GM21528 (cell line): Measurements from ENCODE around the gene TMEM161A.

Experiments
- ATAC-seq: cut with Tn5 transposase; IDR thresholded peaks from one replicate; pipeline ENCODE4 v1.9.1; 2021; ENCODE audit warnings: mild to moderate bottlenecking, moderate library complexity; ENCODE audit not compliant: unreplicated experiment, low FRiP score

The TMEM161A gene

DNA sequence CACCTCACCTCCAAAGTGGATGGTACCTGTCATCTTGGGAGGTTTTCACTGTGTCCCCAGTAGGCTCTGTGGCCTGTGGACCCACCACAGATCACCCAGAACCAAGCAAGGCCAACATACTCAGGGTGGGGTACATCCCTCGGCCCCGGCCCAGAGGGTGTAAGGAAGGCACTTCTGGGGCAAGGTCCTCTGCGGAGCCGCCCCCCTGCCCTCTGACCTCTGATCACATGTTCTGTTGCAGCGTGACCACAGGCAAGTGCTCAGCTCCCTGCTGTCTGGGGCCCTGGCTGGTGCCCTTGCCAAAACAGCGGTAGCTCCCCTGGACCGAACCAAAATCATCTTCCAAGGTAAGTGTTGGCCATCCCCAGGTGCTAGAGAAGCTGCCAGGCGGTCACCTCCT lies 36.7 kb downstream of the TMEM161A start:
- ATAC-seq = no peak

DNA sequence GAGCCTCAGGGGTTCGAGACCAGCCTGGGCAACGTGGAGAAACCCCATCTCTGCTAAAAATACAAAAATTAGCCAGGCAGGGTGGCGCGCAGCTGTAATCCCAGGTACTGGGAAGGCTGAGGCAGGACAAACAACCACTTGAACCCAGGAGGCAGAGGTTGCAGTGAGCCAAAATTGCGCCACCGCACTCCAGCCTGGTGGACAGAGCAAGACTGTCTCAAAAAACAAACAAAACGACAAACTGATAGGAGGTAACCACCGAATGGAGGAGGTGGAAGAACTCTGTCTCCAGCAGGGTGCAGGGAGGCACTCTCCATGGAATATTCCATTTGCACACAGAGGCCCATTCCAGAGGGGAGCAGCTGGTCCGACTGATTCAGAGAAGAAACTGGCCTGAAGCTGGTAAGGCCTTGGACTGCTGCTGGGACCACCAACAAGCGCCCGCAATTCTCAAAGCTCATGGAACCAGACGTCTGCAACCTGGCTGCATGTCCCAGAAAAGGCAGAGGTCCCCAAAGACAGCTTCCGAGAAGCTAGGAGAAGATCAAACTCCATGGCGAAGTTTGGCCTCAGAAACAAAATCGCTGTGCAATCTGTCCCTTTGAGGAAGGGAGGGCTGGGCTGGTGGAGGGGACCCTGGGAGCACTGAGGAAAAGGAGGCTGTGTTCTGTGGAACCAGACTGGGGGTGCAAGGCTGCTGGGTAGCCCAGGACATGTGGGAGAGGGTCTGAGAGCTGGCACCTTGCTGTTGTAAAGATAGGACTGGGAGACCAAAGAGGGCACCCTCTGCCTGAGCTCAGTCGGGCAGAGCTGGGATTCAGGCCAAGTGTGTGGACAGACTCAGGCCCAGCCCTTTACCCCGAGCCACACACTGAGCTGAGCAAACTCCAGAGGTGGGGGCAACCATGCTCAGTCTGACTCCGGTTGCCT lies 39.3 kb downstream of the TMEM161A start:
- no peak for ATAC-seq

DNA sequence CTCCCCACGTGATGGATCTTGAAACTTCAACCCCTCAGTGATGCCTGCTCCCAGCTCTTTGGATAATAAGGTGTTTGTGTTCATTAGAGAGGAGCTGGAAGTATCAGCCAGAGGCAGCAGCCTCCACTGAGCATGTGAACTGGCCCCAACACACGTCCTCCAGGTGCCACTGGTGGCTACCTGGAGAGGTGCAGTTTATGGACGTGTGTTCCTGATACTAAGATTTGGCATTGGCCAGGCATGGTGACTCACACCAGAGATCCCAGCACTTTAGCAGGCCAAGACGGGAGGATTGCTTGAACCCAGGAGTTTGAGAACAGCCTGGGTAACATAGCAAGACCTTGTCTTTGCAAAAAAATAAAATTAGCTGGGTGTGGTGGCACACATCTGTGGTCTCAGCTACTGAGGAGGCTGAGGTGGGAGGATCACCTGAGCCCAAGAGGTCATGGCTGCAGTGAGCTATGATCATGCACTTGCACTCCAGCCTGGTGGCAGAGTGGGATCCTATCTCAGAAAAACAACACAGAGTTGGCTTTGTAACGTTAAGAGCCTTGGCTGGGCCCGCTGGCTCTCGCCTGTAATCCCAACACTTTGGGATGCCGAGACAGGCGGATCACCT lies 40.1 kb downstream of the TMEM161A start:
- ATAC-seq = no peak

DNA sequence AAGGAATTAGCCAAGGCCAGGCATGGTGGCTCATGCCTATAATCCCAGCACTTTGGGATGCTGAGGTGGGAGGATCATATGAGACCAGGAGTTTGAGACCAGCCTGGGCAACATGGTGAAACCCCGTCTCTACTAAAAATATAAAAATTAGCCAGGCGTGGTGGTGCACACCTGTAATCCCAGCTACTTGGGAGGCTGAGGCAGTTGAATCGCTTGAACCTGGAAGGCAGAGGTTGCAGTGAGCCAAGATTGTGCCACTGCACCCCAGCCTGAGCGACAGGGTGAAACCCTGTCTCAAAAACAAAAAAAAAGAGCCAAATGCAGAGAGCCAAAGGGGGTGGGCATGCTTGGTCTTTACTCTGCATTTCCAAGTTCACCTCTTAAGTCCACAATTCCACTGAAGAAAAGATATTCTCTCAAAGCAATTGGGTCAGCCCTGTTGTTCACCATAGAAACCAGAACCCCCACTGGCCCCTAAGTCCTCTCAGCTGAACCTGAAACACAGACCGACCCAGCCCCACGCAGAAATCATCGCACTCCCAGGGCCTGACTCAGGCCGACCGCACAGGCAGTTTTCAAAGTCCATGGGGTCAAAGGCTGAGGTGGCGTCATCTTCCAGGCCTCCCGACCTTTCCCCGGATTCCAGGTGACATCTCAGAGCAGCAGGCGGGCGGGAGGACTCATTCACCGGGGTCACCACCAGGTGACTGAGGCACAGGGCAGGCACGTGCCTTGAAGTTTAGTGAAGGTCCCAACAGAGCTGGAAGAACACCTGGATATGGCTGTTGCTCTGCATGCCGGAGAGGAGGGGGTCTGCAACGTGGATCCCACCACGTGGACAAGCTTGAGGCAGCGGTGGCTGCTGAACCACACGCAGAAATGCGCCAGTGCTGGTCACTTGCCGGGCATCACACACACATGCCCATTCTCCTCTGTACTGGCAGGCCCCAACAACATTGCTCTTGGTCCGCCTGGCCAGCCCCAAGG lies 41.3 kb downstream of the TMEM161A start:
- ATAC-seq = no peak

DNA sequence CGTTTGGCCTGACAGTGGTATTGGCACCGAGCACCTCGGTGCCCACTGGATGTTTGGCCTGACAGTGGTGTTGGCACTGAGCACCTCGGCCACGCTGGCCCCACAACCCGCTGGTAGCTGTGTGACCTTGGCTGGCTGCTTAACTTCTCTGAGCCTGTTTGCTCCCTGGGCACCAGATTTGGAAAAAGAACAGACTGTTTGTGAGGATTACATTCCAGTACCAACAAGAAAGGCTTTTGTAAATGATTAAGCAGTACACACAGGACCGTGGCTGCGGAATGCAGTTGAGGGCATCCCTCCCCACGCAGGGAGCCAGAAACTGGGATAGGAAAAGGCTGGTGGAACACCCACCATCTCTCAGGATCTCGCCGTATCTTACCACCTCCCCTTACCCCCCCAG lies 42.6 kb downstream of the TMEM161A start:
- no peak for ATAC-seq

DNA sequence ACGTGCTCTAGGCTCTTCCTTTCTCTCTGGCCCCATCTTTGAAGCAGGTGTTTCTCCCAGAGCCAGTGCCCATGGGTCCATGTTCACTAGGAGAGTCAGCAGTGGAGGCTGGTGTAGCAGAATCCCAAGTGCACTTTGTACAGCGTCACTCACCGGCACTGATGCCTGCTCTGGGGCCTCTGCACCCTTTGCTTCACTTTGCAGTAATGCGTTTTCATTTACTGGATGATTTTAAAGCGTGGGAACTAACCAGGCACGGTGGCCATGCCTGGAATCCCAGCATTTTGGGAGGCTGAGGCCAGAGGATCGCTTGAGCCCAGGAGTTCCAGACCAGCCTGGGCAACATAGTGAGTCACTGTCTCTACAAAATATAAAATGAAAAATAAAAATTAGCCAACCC lies 43.8 kb downstream of the TMEM161A start:
- ATAC-seq = no peak

DNA sequence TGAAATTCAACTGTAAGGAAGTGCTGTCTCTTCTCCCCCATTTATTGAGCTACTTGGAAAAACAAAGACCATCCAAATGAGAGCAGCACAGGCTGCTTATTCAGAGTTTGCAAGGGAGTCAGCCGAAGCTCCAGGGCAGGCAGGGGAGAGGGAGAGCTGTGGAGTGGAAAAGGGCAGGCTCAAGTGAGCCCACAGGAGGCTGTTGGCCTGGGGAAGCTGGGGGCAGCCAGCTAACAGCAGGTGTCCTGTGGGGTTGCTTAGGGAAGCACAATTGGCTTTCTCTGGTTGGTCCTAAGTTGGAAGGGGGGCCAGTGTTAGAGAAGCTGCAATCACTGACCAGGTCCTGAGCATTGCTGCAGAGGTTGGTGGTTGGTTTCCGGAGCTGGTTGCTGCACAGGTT lies 50.6 kb downstream of the TMEM161A start:
- ATAC-seq = no peak

DNA sequence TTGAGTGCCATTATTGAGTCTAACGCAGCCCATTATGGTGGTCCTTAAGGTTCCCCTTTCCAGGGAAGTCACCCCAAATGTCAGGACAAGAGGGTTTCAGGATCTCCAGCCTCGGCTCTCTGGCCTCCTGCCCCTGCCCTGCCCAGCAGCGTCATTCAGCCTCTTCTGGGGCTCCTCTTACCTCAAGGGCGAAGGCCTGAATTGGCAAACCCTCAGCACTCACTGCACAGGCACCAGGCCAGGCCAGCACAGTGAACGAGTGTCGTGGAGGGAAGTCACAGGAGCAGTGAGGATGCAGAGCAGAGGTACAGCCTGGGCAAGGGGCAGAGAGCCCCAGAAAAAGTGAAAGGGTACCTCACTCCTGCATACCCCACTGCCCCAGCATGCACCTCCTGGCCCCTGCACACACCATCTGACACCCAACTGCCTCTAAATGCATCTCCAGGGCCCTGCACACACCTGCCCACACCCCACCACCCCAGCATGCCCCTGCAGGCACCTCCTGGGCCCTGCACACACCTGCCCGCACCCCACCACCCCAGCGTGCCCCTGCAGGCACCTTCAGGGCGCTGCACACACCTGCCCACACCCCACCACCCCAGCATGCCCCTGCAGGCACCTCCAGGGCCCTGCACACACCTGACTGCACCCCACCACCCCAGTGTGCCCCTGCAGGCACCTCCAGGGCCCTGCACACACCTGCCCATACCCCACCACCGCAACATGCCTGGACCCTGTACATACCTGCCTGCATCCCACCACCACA lies 54.7 kb downstream of the TMEM161A start:
- no peak for ATAC-seq

DNA sequence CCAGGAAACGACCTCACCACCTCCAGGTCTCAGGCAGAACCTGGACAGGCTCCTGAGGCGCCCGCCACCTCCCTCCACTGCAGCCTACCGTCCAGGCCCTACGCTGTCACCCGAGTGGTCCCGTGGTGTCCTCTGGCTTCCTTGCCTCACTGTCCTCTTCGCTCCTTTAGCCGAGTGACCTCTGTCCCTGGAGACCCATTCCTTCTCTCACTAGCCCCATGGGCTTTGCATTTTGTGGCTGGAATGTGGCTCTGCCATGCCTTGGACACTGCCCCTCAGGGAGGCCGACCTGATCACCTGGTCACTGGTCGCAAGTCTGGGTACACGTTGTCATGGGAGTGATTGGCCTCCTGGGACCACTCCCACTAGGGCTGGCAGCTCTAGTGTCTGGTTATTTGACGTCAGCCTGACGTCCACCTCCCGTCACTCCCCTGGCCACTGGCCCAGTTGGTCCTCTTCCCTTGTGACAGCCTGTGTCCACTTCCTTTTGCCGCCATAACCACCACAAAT lies 56.6 kb downstream of the TMEM161A start:
- ATAC-seq = no peak

DNA sequence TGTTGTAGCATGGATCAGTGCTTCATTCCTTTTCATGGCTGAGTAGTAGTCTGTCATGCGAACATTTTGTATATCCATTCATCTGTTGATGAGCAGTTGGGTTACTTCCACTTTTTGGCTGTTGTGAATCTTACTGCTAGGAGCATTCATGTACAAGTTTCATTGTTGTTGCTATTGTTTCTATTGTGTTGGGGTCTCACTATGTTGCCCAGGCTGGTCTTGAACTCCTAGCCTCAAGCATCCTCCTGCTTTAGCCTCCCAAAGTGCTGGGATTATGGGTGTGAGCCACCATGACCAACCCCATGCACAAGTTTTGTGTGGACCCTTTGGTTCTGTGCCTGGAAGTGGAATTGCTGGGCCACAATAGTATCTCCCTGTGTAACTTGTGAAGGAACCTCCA lies 58.7 kb downstream of the TMEM161A start:
- no peak for ATAC-seq

DNA sequence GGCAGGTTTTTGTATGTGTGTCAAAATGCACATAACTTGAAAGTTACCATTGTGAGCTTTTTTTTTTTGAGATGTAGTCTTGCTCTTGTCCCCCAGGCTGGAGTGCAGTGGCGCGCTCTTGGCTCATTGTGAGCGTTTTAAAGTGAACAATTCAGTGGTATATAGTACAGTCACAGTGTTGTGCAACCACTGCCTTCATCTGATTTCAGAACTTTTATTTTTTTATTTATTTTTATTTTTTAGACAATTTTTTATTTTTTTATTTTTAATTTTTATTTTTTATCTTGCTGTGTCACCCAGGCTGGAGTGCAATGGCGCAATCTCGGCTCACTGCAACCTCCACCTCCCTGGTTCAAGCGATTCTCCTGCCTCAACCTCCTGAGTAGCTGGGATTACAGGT lies 59.5 kb downstream of the TMEM161A start:
- ATAC-seq = no peak

DNA sequence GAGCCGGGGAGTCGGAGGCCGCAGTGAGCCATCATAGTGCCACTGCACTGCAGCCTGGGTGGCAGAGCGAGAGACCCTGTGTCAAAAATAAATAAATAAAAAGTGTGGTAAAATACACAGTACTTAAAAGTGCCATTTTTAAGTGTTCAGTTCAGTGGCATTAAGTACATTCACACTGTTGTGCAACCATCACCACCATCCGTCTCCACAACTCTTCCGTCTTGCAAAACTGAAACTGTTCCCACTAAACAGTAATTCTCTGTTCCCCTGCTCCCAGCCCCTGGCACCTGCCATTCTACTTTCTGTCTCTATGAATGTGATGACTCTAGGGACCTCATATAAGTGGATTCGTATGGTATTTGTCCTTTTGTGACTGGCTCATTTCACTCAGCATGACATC lies 61.2 kb downstream of the TMEM161A start:
- ATAC-seq = no peak

DNA sequence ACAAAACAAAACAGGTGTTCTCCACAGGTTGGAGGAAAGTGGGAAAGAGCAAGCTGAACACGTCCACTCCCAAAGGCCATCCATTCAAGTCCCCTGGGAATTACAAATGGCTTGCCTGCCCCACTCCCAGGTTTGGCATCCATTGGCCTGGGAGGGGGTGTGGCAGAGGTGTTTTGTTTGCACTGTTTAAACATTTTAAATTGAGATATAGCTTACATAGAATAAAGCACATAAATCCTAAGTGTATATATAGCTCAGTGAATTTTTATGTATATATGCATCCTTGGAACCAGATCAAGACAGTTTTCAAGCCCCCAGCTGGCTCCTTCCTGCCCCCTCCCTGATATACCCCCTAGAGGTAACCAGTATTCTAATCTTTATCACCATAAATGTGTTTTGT lies 61.8 kb downstream of the TMEM161A start:
- no peak for ATAC-seq

DNA sequence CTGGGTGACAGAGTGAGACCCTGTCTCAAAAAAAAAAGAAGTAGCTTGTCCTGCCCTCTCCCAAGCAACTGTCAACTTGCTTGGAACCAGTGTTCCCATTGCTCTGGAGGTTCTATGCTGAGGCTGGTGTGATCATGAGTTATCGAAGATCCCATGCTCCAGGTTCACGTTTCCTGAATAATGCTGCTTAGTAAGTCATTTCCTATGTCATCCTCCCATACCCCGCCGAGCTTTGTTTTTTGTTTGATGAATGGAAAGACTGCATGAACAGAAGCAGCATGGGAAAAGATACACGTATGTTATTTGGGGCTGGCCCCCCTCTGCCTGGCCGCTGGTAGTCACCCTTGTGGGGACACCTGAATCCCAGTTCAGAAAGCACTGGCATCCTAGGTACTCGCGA lies 63.2 kb downstream of the TMEM161A start:
- no peak for ATAC-seq

DNA sequence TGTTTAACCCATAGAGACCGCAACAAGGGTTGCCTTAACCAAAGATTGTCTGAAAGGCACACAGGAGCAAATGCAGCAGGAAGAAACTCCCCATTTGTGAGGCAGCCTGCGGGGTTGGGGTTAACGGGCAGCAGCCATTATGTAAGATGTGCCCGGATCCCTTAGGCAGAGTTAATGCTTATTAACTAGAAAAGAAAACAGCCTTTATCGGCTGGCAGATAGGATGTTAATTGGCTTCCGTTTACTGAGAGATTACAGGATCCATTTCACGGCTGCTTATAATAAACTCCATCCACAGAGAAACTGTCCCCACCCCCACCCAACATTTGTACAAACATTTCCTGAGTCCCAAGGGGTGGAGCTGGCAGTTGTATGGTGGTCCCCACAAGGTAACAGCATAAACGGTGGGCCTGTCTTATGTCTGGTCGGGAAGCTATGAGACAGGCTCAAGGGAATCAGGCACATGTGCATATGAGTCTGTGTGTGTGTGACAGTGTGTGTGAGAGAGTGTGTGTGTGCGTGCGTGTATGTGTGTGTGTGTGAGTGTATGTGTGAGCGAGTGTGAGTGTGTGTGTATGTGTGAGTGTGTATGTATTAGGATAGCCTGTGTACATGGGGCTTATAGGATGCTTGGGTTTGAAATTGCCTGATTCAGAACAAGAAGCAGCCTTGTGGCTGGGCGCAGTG lies 63.9 kb downstream of the TMEM161A start:
- no peak for ATAC-seq

DNA sequence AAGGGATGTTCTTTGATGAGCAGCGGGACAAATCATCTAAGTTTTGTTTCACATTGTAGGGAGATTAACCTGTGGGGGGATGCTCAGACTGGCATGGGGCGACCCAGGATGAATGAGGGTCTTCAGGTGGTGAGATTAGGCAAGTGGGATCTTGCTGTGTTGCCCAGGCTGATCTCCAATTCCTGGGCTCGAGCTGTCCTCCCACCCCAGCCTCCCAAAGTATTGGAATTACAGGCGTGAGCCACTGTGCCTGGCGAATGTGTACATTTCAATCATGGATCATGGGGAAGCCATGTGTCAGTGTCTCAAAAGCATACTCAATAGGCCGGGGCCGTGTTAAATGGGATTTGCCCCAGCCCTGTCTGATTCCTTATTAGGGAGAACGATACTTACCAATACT lies 66.4 kb downstream of the TMEM161A start:
- ATAC-seq = no peak
